ENCODE results near the gene SNRNP35. TPM values are rescaled to one million over a fixed set of nuclear protein-coding genes. Genes with fewer than 3 reads are reported as not detected.

Gene SNRNP35
- total and polyA plus RNA-seq, 4 donors = 9.0 to 13.3 (median 11.1) TPM

DNA sequence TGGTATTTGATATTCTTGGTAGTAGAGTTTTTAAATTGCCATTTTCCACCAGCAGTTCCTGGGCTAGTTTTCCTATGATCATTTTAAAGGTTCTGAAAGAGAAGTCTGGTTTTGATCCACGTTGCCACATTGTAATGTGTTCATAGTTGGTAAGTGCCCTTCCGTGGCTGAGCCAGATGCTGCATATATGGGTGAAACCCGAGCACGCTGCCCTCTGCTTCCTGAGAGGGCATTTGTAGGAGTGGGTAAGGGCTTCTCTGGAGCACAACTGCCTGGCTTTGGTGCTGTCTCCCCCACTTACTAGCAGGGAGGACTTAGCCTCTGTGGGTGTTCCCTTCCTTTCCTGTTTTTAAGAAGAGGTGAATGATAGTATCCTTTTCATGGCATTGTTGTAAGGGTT lies 7.1 kb downstream of the SNRNP35 start:
- no peak for TF ChIP-seq HNF4A (conservative IDR thresholded peaks at IDR 0.05)
- no peak for TF ChIP-seq HNF4G (IDR thresholded peaks at IDR 0.05)
- TF ChIP-seq GABPA (IDR thresholded peaks at IDR 0.05 in 1 of 2, conservative IDR thresholded peaks at IDR 0.05 in 1 of 2) = no peak
- TF ChIP-seq JUND (IDR thresholded peaks at IDR 0.05) = no peak
- TF ChIP-seq REST (IDR thresholded peaks at IDR 0.05) = no peak
- no peak for TF ChIP-seq TAF1 (conservative IDR thresholded peaks at IDR 0.05)
- no peak for TF ChIP-seq RAD21 (IDR thresholded peaks at IDR 0.05)
- TF ChIP-seq EGR1 (IDR thresholded peaks at IDR 0.05; ENCODE audit: low read depth in 2 of 2) = no peak
- no peak for TF ChIP-seq FOXA2 (IDR thresholded peaks at IDR 0.05)
- no peaks in the 10 kb centered on the region for H3K4me1 ChIP-seq (ENCODE audit: control insufficient read depth in 4 of 4, insufficient read depth in 4 of 4, low read length in 3 of 4)
- 95% methylated on average over 4 of the region's 4 CpGs for WGBS

GRCh38 chr12:123468786-123469185 lies 10.8 kb downstream of the SNRNP35 start:
- no peak for DNase-seq (ENCODE audit: low spot score)
- Histone ChIP-seq H3K9me3 (ENCODE audit: control insufficient read depth in 4 of 4, low read length in 3 of 4) (no peaks in the 10 kb centered on the region), H3K4me3 (ENCODE audit: low read depth in 1 of 3, low read length in 3 of 3) (no peak overlapping the region), H3K27ac (ENCODE audit: low read depth in 1 of 2, low read length in 2 of 2) (no peak overlapping the region), H3K36me3 (ENCODE audit: control insufficient read depth in 4 of 4, insufficient read depth in 3 of 4, low read depth in 1 of 4, low read length in 3 of 4) (peaks cover 3 to 26% (median 11%) of the 10 kb centered on the region in 4 donors), H3K27me3 (ENCODE audit: control insufficient read depth in 4 of 4, insufficient read depth in 4 of 4, low read length in 3 of 4) (no peaks in the 10 kb centered on the region), H3K4me1 (ENCODE audit: control insufficient read depth in 4 of 4, insufficient read depth in 4 of 4, low read length in 3 of 4) (peaks cover 0 to 8% (median 2%) of the 10 kb centered on the region in 4 donors), H3K9ac (ENCODE audit: low read depth in 1 of 2, low read length in 2 of 2) (no peak overlapping the region)
- 67% methylated on average over 1 of the region's 1 CpG for WGBS
- no peak for TF ChIP-seq FOXA2 (IDR thresholded peaks at IDR 0.05)
- no peak for TF ChIP-seq SP1 (IDR thresholded peaks at IDR 0.05)
- TF ChIP-seq, protein P1, sequence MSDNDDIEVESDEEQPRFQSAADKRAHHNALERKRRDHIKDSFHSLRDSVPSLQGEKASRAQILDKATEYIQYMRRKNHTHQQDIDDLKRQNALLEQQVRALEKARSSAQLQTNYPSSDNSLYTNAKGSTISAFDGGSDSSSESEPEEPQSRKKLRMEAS (IDR thresholded peaks at IDR 0.05) = no peak
- TF ChIP-seq HNF4A (conservative IDR thresholded peaks at IDR 0.05) = no peak
- peak in 1 of 2 donors; percentile 17 for TF ChIP-seq RAD21 (IDR thresholded peaks at IDR 0.05)

More for the DNA sequence above, 7.1 kb downstream of the SNRNP35 start:
- no peaks in the 10 kb centered on the region for H3K27me3 ChIP-seq (ENCODE audit: control insufficient read depth in 4 of 4, insufficient read depth in 4 of 4, low read length in 3 of 4)
- H3K9me3 ChIP-seq (ENCODE audit: control insufficient read depth in 4 of 4, low read length in 3 of 4) = no peaks in the 10 kb centered on the region
- H3K27ac ChIP-seq (ENCODE audit: low read depth in 1 of 2, low read length in 2 of 2) = no peak overlapping the region
- DNase-seq (ENCODE audit: low spot score) = no peak
- peaks cover 7 to 17% (median 11%) of the 10 kb centered on the region in 4 donors for H3K36me3 ChIP-seq (ENCODE audit: control insufficient read depth in 4 of 4, insufficient read depth in 3 of 4, low read depth in 1 of 4, low read length in 3 of 4)
- no peak overlapping the region for H3K9ac ChIP-seq (ENCODE audit: low read depth in 1 of 2, low read length in 2 of 2)
- no peak overlapping the region for H3K4me3 ChIP-seq (ENCODE audit: low read depth in 1 of 3, low read length in 3 of 3)

DNA sequence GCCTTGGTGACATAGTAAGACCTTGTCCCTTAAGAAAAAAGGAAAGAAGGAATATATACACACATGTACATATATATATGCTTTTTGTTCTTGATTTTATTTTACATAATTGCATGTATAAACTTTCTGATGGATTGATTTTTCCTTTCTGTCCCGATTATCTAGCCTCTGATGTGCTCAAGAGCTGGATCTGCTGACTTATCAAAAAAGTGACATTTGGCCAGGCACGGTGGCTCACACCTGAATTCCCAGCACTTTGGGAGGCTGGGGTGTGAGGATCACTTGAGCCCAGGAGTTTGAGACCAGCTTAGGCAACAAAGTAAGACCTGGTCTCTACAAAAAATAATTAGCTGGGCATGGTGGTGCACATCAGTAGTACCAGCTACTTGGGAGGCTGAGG lies 12.0 kb downstream of the SNRNP35 start:
- Histone ChIP-seq H3K9ac (ENCODE audit: low read depth in 1 of 2, low read length in 2 of 2) (no peak overlapping the region), H3K27ac (ENCODE audit: low read depth in 1 of 2, low read length in 2 of 2) (no peak overlapping the region), H3K9me3 (ENCODE audit: control insufficient read depth in 4 of 4, low read length in 3 of 4) (no peaks in the 10 kb centered on the region), H3K4me1 (ENCODE audit: control insufficient read depth in 4 of 4, insufficient read depth in 4 of 4, low read length in 3 of 4) (peaks cover 0 to 12% (median 3%) of the 10 kb centered on the region in 4 donors), H3K4me3 (ENCODE audit: low read depth in 1 of 3, low read length in 3 of 3) (no peak overlapping the region), H3K27me3 (ENCODE audit: control insufficient read depth in 4 of 4, insufficient read depth in 4 of 4, low read length in 3 of 4) (no peaks in the 10 kb centered on the region), H3K36me3 (ENCODE audit: control insufficient read depth in 4 of 4, insufficient read depth in 3 of 4, low read depth in 1 of 4, low read length in 3 of 4) (peaks cover 0 to 23% (median 10%) of the 10 kb centered on the region in 4 donors)
- no peak for TF ChIP-seq RXRA (IDR thresholded peaks at IDR 0.05)
- TF ChIP-seq NR2F2 (IDR thresholded peaks at IDR 0.05) = no peak
- no peak for TF ChIP-seq REST (IDR thresholded peaks at IDR 0.05)
- no peak for TF ChIP-seq HNF4G (IDR thresholded peaks at IDR 0.05)
- TF ChIP-seq, protein P2, sequence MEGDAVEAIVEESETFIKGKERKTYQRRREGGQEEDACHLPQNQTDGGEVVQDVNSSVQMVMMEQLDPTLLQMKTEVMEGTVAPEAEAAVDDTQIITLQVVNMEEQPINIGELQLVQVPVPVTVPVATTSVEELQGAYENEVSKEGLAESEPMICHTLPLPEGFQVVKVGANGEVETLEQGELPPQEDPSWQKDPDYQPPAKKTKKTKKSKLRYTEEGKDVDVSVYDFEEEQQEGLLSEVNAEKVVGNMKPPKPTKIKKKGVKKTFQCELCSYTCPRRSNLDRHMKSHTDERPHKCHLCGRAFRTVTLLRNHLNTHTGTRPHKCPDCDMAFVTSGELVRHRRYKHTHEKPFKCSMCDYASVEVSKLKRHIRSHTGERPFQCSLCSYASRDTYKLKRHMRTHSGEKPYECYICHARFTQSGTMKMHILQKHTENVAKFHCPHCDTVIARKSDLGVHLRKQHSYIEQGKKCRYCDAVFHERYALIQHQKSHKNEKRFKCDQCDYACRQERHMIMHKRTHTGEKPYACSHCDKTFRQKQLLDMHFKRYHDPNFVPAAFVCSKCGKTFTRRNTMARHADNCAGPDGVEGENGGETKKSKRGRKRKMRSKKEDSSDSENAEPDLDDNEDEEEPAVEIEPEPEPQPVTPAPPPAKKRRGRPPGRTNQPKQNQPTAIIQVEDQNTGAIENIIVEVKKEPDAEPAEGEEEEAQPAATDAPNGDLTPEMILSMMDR (IDR thresholded peaks at IDR 0.05; ENCODE audit: low read depth, low read length, missing input control) = no peak
- TF ChIP-seq, protein P3, sequence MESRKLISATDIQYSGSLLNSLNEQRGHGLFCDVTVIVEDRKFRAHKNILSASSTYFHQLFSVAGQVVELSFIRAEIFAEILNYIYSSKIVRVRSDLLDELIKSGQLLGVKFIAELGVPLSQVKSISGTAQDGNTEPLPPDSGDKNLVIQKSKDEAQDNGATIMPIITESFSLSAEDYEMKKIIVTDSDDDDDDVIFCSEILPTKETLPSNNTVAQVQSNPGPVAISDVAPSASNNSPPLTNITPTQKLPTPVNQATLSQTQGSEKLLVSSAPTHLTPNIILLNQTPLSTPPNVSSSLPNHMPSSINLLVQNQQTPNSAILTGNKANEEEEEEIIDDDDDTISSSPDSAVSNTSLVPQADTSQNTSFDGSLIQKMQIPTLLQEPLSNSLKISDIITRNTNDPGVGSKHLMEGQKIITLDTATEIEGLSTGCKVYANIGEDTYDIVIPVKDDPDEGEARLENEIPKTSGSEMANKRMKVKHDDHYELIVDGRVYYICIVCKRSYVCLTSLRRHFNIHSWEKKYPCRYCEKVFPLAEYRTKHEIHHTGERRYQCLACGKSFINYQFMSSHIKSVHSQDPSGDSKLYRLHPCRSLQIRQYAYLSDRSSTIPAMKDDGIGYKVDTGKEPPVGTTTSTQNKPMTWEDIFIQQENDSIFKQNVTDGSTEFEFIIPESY (IDR thresholded peaks at IDR 0.05) = no peak
- no peak for TF ChIP-seq GABPA (IDR thresholded peaks at IDR 0.05 in 1 of 2, conservative IDR thresholded peaks at IDR 0.05 in 1 of 2)
- TF ChIP-seq HNF4A (conservative IDR thresholded peaks at IDR 0.05) = no peak
- TF ChIP-seq FOXA1 (IDR thresholded peaks at IDR 0.05) = no peak
- WGBS = 85% methylated on average over 2 of the region's 2 CpGs
- no peak for DNase-seq (ENCODE audit: low spot score)
